ENCODE data around the gene FFAR1. TPM values are rescaled to one million over a fixed set of nuclear protein-coding genes. Genes with fewer than 3 reads are reported as not detected.
"Not testable (repeated sequence)": the region's sequence is repeated elsewhere in the genome, so short reads cannot be mapped to it uniquely, and the experiment has no call there.

Gene FFAR1
- total RNA-seq, 5 donors from 2014 or later (not counting 1 experiment from before 2014, with no cell fraction given), result 0.21 to 0.35 TPM; not detected in 3

DNA sequence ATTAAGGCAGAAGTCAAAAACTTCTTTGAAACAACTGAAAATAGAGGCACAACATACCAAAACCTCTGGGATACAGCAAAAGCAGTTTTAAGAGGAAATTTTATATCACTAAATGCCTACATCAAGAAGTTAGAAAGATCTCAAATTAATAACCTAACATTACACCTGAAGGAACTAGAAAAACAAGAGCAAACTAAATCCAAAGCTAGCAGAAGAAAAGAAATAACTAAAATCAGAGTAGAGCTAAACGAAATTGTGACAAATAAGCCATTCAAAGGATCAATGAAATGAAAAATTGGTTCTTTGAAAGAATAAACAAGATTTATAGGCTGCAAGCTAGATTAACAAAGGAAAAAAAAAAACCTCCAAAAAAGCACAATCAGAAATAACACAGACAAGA lies 20.7 kb downstream of the FFAR1 start:
- no peaks in the 10 kb centered on the region for H3K9me3 ChIP-seq
- H3K4me3 Mint-ChIP-seq, result no peak overlapping the region
- H3K27me3 ChIP-seq (replicated peaks in 1 of 2; ENCODE audit: control insufficient read depth in 2 of 2, extremely low read depth in 1 of 2, insufficient read depth in 2 of 2, low read length in 1 of 2), result peaks cover 0 to 5% of the 10 kb centered on the region in 2 experiments
- no peak overlapping the region for H3K4me3 ChIP-seq (ENCODE audit: control insufficient read depth in 1 of 2, extremely low read depth in 1 of 2, low read length in 1 of 2)
- no peaks in the 10 kb centered on the region for H3K4me1 Mint-ChIP-seq
- H3K27me3 Mint-ChIP-seq, result peaks cover 5 to 8% of the 10 kb centered on the region in 2 donors
- POLR2A ChIA-PET, result interaction anchor here in 1 of 2 donors (0.6 kb wide), 1 partner anchor 136 kb away, joined by 3 read pairs; no protein-coding TSS in a partner anchor
- H3K27ac ChIP-seq (ENCODE audit: low read length), result no peak overlapping the region
- no CpG with 5 or more reads among the region's 1 CpG for WGBS (ENCODE audit: insufficient coverage)
- no peak overlapping the region for H3K27ac Mint-ChIP-seq
- H3K36me3 Mint-ChIP-seq, result no peaks in the 10 kb centered on the region
- DNase-seq, result no peak
- H3K36me3 ChIP-seq (ENCODE audit: control insufficient read depth in 2 of 2, extremely low read depth in 1 of 2, insufficient read depth in 1 of 2, low read length in 1 of 2), result no peaks in the 10 kb centered on the region
- CTCF ChIA-PET, result no interaction called here
- H3K9me3 Mint-ChIP-seq, result no peaks in the 10 kb centered on the region
- no peak for ATAC-seq (replicated peaks in 1 of 4)
- H3K4me1 ChIP-seq (ENCODE audit: control insufficient read depth in 1 of 2, extremely low read depth in 1 of 2, insufficient read depth in 2 of 2, low read length in 2 of 2), result no peaks in the 10 kb centered on the region

DNA sequence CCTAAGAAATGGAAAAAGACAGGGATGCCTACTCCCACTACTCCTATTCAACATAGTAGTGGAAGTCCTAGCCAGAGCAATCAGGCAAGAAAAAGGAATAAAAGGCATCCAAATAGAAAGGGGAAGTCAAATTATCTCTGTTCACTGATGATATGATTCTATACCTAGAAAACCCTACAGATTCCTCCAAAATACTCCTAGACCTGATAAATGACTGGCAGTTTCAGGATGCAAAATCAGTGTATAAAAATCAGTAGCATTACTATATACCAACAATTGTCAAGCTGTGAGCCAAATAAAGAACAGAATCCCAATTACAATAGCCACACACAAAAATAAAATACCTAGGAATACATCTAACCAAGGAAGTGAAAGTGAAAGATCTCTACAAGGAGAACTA lies 21.8 kb downstream of the FFAR1 start:
- no peaks in the 10 kb centered on the region for H3K9me3 Mint-ChIP-seq
- ATAC-seq (replicated peaks in 1 of 4), result no peak

DNA sequence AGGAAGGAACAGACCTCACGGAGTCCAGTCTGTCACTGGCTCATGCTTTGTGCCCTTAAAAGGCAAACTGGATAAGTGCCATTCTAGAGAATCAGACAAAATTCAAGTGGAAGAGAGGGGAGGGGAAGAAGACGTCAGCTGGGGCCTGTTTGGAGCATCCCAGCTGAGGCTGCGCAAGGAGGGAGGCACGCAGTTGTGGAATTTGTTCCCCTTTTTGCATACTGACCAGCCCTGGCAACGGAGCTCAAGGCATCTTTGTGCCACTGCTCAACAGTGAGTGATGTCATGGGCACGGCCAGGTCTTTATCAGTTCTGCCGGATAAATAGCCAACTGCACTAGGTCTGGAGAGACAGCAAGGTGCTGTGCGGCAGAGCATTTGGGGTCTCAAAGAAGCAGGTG lies 23.0 kb downstream of the FFAR1 start, which contains the start of gene GPR42:
GPR42 (plus strand) TSS at position 347 of the 400 bp plus-strand sequence. CDS start 292 bp downstream, outside the sequence.
- Histone ChIP-seq H3K36me3 (ENCODE audit: control insufficient read depth in 2 of 2, extremely low read depth in 1 of 2, insufficient read depth in 1 of 2, low read length in 1 of 2) (no peaks in the 10 kb centered on the region), H3K4me1 (ENCODE audit: control insufficient read depth in 1 of 2, extremely low read depth in 1 of 2, insufficient read depth in 2 of 2, low read length in 2 of 2) (no peaks in the 10 kb centered on the region), H3K9me3 (no peaks in the 10 kb centered on the region), H3K27ac (ENCODE audit: low read length) (no peak within 1 kb of the TSS), H3K27me3 (replicated peaks in 1 of 2; ENCODE audit: control insufficient read depth in 2 of 2, extremely low read depth in 1 of 2, insufficient read depth in 2 of 2, low read length in 1 of 2) (no peaks in the 10 kb centered on the region), H3K4me3 (ENCODE audit: control insufficient read depth in 1 of 2, extremely low read depth in 1 of 2, low read length in 1 of 2) (no peak within 1 kb of the TSS)
- ATAC-seq (replicated peaks in 1 of 4) (no peak), DNase-seq (no peak)
- 93% methylated on average over 4 of the region's 8 CpGs for whole genome bisulfite sequencing (ENCODE audit: insufficient coverage)
- Mint-ChIP-seq H3K27ac (no peak within 1 kb of the TSS), H3K4me3 (no peak within 1 kb of the TSS), H3K27me3 (peaks cover 8 to 14% of the 10 kb centered on the region in 2 donors), H3K4me1 (peaks cover 0 to 2% (median 0%) of the 10 kb centered on the region in 3 donors), H3K36me3 (no peaks in the 10 kb centered on the region), H3K9me3 (no peaks in the 10 kb centered on the region)
- POLR2A ChIA-PET, result no interaction called here
- CTCF ChIA-PET, result no interaction called here

More for the DNA sequence above, 21.8 kb downstream of the FFAR1 start:
- H3K27ac ChIP-seq (ENCODE audit: low read length), result no peak overlapping the region
- ChIA-PET POLR2A (no interaction called here), CTCF (no interaction called here)
- Mint-ChIP-seq H3K4me1 (no peaks in the 10 kb centered on the region), H3K4me3 (no peak overlapping the region), H3K27me3 (peaks cover 8% of the 10 kb centered on the region in 2 donors), H3K36me3 (no peaks in the 10 kb centered on the region), H3K27ac (no peak overlapping the region)
- no peaks in the 10 kb centered on the region for H3K9me3 ChIP-seq
- H3K4me3 ChIP-seq (ENCODE audit: control insufficient read depth in 1 of 2, extremely low read depth in 1 of 2, low read length in 1 of 2), result no peak overlapping the region
- no peaks in the 10 kb centered on the region for H3K27me3 ChIP-seq (replicated peaks in 1 of 2; ENCODE audit: control insufficient read depth in 2 of 2, extremely low read depth in 1 of 2, insufficient read depth in 2 of 2, low read length in 1 of 2)
- DNase-seq, result no peak
- H3K36me3 ChIP-seq (ENCODE audit: control insufficient read depth in 2 of 2, extremely low read depth in 1 of 2, insufficient read depth in 1 of 2, low read length in 1 of 2), result no peaks in the 10 kb centered on the region
- no peaks in the 10 kb centered on the region for H3K4me1 ChIP-seq (ENCODE audit: control insufficient read depth in 1 of 2, extremely low read depth in 1 of 2, insufficient read depth in 2 of 2, low read length in 2 of 2)

DNA sequence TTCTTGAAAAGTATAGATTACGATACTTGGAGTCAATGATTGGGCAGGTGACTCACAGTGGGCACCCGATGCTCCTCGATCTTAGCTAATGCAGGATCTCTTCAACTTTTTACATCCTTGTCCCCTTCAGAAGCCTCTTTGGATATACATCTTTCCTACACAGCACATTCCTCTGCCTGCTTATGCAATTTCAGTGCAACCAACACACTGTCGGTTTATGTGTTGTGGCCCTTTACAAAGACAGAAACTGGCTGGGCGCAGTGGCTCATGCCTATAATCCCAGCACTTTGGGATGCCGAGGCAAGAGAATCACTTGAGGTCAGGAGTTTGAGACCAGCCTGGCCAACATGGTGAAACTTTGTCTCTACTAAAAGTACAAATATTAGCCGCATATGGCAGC lies 25.8 kb downstream of the FFAR1 start:
- ATAC-seq (replicated peaks in 1 of 4) (no peak), DNase-seq (no peak)
- Mint-ChIP-seq H3K27me3 (peaks cover 3 to 10% of the 10 kb centered on the region in 2 donors), H3K4me3 (no peak overlapping the region), H3K36me3 (no peaks in the 10 kb centered on the region), H3K9me3 (peaks cover 0 to 3% (median 0%) of the 10 kb centered on the region in 3 donors), H3K4me1 (peaks cover 0 to 7% (median 2%) of the 10 kb centered on the region in 3 donors), H3K27ac (no peak overlapping the region)
- CTCF ChIA-PET, result no interaction called here
- Histone ChIP-seq H3K4me3 (ENCODE audit: control insufficient read depth in 1 of 2, extremely low read depth in 1 of 2, low read length in 1 of 2) (no peak overlapping the region), H3K27ac (ENCODE audit: low read length) (no peak overlapping the region), H3K4me1 (ENCODE audit: control insufficient read depth in 1 of 2, extremely low read depth in 1 of 2, insufficient read depth in 2 of 2, low read length in 2 of 2) (no peaks in the 10 kb centered on the region), H3K36me3 (ENCODE audit: control insufficient read depth in 2 of 2, extremely low read depth in 1 of 2, insufficient read depth in 1 of 2, low read length in 1 of 2) (no peaks in the 10 kb centered on the region), H3K27me3 (replicated peaks in 1 of 2; ENCODE audit: control insufficient read depth in 2 of 2, extremely low read depth in 1 of 2, insufficient read depth in 2 of 2, low read length in 1 of 2) (no peaks in the 10 kb centered on the region), H3K9me3 (no peaks in the 10 kb centered on the region)
- POLR2A ChIA-PET, result no interaction called here
- 77% methylated on average over 5 of the region's 7 CpGs for WGBS (ENCODE audit: insufficient coverage)

DNA sequence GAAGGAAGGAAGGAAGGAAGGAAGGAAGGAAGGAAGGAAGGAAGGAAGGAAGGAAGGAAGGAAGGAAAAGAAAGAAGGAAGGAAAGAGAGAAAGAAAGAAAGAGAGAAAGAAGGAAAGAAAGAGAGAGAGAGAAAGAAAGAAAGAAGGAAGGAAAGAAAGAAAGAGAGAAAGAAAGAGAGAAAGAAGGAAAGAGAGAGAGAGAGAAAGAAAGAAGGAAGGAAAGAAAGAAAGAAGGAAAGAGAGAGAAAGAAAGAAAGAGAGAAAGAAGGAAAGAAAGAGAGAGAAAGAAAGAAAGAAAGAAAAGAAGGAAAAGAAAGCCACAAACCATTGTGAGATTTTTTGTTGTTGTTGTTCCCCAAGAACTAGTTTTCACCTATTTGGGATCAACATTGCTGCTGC lies 26.3 kb downstream of the FFAR1 start:
- H3K4me1 Mint-ChIP-seq; H3K27me3 ChIP-seq (replicated peaks in 1 of 2; ENCODE audit: control insufficient read depth in 2 of 2, extremely low read depth in 1 of 2, insufficient read depth in 2 of 2, low read length in 1 of 2); ATAC-seq (replicated peaks in 1 of 4); H3K9me3 ChIP-seq; H3K4me1 ChIP-seq (ENCODE audit: control insufficient read depth in 1 of 2, extremely low read depth in 1 of 2, insufficient read depth in 2 of 2, low read length in 2 of 2); CTCF ChIA-PET; H3K36me3 Mint-ChIP-seq; DNase-seq; H3K9me3 Mint-ChIP-seq; H3K36me3 ChIP-seq (ENCODE audit: control insufficient read depth in 2 of 2, extremely low read depth in 1 of 2, insufficient read depth in 1 of 2, low read length in 1 of 2); H3K27ac ChIP-seq (ENCODE audit: low read length); H3K27ac Mint-ChIP-seq; H3K4me3 Mint-ChIP-seq; POLR2A ChIA-PET; H3K4me3 ChIP-seq (ENCODE audit: control insufficient read depth in 1 of 2, extremely low read depth in 1 of 2, low read length in 1 of 2): not testable (repeated sequence)
- peaks cover 3 to 10% of the 10 kb centered on the region in 2 donors for H3K27me3 Mint-ChIP-seq

DNA sequence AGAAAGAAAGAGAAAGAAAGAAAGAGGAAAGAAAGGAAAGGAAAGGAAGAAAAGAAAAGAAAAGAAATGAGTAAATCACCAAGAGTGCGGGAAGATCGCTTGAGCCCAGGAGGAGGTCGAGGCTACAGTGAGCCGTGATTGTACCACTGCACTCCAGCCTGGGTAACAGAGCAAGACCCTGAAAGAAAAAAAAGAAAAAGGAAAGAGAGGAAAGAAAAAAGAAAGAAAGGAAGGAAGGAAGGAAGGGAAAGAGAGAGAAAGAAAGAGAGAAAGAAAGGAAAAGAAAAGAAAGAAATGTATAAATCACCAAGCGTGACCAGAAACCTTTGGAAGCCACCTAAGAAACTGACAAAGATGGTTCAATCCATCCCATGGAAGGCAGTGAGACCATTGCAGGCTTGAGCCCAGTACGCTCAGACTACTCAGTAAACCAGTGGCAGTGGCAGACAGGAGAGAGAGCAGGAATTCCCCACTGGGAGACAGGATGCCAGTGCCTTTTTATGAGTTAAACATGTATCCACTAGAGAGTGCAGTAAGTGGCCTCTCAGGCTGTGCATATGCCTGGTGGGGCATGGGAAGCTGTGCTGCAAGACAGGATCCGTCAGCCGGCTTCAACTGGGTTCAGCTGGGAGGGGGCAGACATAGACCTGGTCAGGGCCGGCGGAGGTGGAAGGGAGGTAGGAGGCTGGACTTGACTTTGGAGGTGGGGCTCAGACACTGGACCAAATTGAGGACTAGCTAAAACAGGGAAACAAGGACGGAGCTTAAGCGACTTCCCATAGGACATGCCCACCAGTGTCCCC lies 28.0 kb downstream of the FFAR1 start:
- ATAC-seq (replicated peaks in 1 of 4) (no peak), DNase-seq (no peak)
- Mint-ChIP-seq H3K36me3 (no peaks in the 10 kb centered on the region), H3K4me1 (peaks cover 0 to 7% (median 2%) of the 10 kb centered on the region in 3 donors), H3K9me3 (peaks cover 0 to 7% (median 0%) of the 10 kb centered on the region in 3 donors), H3K27ac (no peak overlapping the region), H3K4me3 (no peak overlapping the region), H3K27me3 (peaks cover 3 to 6% of the 10 kb centered on the region in 2 donors)
- H3K4me1 ChIP-seq (ENCODE audit: control insufficient read depth in 1 of 2, extremely low read depth in 1 of 2, insufficient read depth in 2 of 2, low read length in 2 of 2), result no peaks in the 10 kb centered on the region
- POLR2A ChIA-PET, result no interaction called here
- H3K4me3 ChIP-seq (ENCODE audit: control insufficient read depth in 1 of 2, extremely low read depth in 1 of 2, low read length in 1 of 2), result no peak overlapping the region
- H3K27ac ChIP-seq (ENCODE audit: low read length), result no peak overlapping the region
- H3K36me3 ChIP-seq (ENCODE audit: control insufficient read depth in 2 of 2, extremely low read depth in 1 of 2, insufficient read depth in 1 of 2, low read length in 1 of 2), result no peaks in the 10 kb centered on the region
- H3K9me3 ChIP-seq, result no peaks in the 10 kb centered on the region
- 90% methylated on average over 10 of the region's 12 CpGs for WGBS (ENCODE audit: insufficient coverage)
- H3K27me3 ChIP-seq (replicated peaks in 1 of 2; ENCODE audit: control insufficient read depth in 2 of 2, extremely low read depth in 1 of 2, insufficient read depth in 2 of 2, low read length in 1 of 2), result no peaks in the 10 kb centered on the region
- CTCF ChIA-PET, result no interaction called here

Data from T-cell (primary cell).